ENCODE measurements around the gene MS4A15. TPM values are rescaled to one million over a fixed set of nuclear protein-coding genes. Genes with fewer than 3 reads are reported as not detected.

The MS4A15 gene
- total RNA-seq, 1 experiment from 2014 or later: not detected

- Mint-ChIP-seq H3K4me1 (ENCODE audit: low read depth, unreplicated experiment) (no peaks in the 10 kb centered on the region), H3K36me3 (ENCODE audit: insufficient read depth, unreplicated experiment) (no peaks in the 10 kb centered on the region), H3K4me3 (ENCODE audit: low read depth, unreplicated experiment) (no peak overlapping the region), H3K27me3 (ENCODE audit: unreplicated experiment) (peaks cover 47% of the 10 kb centered on the region), H3K27ac (ENCODE audit: unreplicated experiment) (no peak overlapping the region), H3K9me3 (ENCODE audit: low read depth, unreplicated experiment) (no peaks in the 10 kb centered on the region)
- CTCF ChIA-PET: no interaction called here
- no TSS peak for BruUV-seq (replicated peaks)
- intact Hi-C loops (cut with micrococcal nuclease; ENCODE audit: unreplicated experiment): no loop called here
- no peak for DNase-seq
- TF ChIP-seq, protein P1, sequence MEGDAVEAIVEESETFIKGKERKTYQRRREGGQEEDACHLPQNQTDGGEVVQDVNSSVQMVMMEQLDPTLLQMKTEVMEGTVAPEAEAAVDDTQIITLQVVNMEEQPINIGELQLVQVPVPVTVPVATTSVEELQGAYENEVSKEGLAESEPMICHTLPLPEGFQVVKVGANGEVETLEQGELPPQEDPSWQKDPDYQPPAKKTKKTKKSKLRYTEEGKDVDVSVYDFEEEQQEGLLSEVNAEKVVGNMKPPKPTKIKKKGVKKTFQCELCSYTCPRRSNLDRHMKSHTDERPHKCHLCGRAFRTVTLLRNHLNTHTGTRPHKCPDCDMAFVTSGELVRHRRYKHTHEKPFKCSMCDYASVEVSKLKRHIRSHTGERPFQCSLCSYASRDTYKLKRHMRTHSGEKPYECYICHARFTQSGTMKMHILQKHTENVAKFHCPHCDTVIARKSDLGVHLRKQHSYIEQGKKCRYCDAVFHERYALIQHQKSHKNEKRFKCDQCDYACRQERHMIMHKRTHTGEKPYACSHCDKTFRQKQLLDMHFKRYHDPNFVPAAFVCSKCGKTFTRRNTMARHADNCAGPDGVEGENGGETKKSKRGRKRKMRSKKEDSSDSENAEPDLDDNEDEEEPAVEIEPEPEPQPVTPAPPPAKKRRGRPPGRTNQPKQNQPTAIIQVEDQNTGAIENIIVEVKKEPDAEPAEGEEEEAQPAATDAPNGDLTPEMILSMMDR (IDR thresholded peaks at IDR 0.05; ENCODE audit: unreplicated experiment): no peak
Observed at GRCh38 chr11:60717956-60718355, 38.7 kb upstream of the MS4A15 start.

DNA sequence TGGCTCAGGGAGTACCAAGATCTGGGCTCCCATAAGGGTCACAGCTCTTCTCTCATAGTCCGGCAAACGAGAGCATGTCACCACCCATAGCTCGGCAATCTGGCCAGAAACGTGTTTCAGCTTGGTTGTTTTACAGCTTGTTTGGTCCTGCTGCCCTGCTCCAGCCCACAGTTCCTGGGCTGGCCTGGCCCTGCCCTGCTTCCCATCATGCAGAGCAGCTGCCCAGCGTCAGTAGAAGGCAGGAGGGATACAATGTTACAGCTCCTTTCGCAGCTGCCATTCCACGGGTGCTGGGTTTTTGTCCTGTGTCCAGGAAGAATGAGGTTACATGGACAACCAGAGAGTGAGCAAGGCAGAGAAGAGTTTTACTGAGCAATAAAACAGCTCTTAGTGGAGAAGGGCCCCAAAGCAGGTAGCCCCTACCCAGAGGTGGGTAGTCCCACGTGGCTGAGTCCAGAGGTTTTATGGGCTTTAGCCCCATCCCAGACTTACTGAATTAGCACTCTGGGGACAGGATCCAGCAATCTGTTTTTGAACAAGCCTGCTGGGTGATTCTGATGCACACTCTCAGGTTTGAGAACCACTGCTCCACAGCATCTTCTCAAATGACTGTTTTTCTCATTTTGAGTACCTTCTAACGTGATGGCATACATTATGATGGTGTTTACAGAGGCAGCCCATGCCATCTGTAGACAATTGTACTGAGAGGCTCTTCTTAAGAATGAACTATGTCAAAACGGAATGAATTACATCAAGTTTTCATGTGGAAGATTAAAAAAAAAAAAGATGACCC lies 37.9 kb upstream of the MS4A15 start:
- no peak overlapping the region for H3K27ac Mint-ChIP-seq (ENCODE audit: unreplicated experiment)
- no TSS peak for BruUV-seq (replicated peaks)
- no peaks in the 10 kb centered on the region for H3K36me3 Mint-ChIP-seq (ENCODE audit: insufficient read depth, unreplicated experiment)
- H3K27me3 Mint-ChIP-seq (ENCODE audit: unreplicated experiment): peaks cover 55% of the 10 kb centered on the region
- no peak overlapping the region for H3K4me3 Mint-ChIP-seq (ENCODE audit: low read depth, unreplicated experiment)
- TF ChIP-seq, protein P1 (IDR thresholded peaks at IDR 0.05; ENCODE audit: unreplicated experiment): no peak
- intact Hi-C loops (cut with micrococcal nuclease; ENCODE audit: unreplicated experiment): no loop called here
- no peaks in the 10 kb centered on the region for H3K9me3 Mint-ChIP-seq (ENCODE audit: low read depth, unreplicated experiment)
- no peak for DNase-seq
- H3K4me1 Mint-ChIP-seq (ENCODE audit: low read depth, unreplicated experiment): no peaks in the 10 kb centered on the region
- CTCF ChIA-PET: no interaction called here

GRCh38 chr11:60719391-60719790 lies 37.3 kb upstream of the MS4A15 start:
- DNase-seq: no peak
- no TSS peak for BruUV-seq (replicated peaks)
- no peak overlapping the region for H3K27ac Mint-ChIP-seq (ENCODE audit: unreplicated experiment)
- H3K27me3 Mint-ChIP-seq (ENCODE audit: unreplicated experiment): peaks cover 57% of the 10 kb centered on the region
- TF ChIP-seq, protein P1 (IDR thresholded peaks at IDR 0.05; ENCODE audit: unreplicated experiment): no peak
- no peaks in the 10 kb centered on the region for H3K36me3 Mint-ChIP-seq (ENCODE audit: insufficient read depth, unreplicated experiment)
- no peaks in the 10 kb centered on the region for H3K9me3 Mint-ChIP-seq (ENCODE audit: low read depth, unreplicated experiment)
- CTCF ChIA-PET: no interaction called here
- intact Hi-C loops (cut with micrococcal nuclease; ENCODE audit: unreplicated experiment): no loop called here
- H3K4me1 Mint-ChIP-seq (ENCODE audit: low read depth, unreplicated experiment): no peaks in the 10 kb centered on the region
- H3K4me3 Mint-ChIP-seq (ENCODE audit: low read depth, unreplicated experiment): no peak overlapping the region

- Mint-ChIP-seq H3K36me3 (ENCODE audit: insufficient read depth, unreplicated experiment) (no peaks in the 10 kb centered on the region), H3K27me3 (ENCODE audit: unreplicated experiment) (peaks cover 50% of the 10 kb centered on the region), H3K27ac (ENCODE audit: unreplicated experiment) (no peak overlapping the region), H3K4me1 (ENCODE audit: low read depth, unreplicated experiment) (no peaks in the 10 kb centered on the region), H3K4me3 (ENCODE audit: low read depth, unreplicated experiment) (no peak overlapping the region), H3K9me3 (ENCODE audit: low read depth, unreplicated experiment) (no peaks in the 10 kb centered on the region)
- TF ChIP-seq, protein P1 (IDR thresholded peaks at IDR 0.05; ENCODE audit: unreplicated experiment): no peak
- BruUV-seq (replicated peaks): no TSS peak
- CTCF ChIA-PET: interaction anchor here (0.5 to 0.7 kb wide), 2 partner anchors 25 to 154 kb away, joined by 4 to 5 read pairs; no protein-coding TSS in a partner anchor
- no peak for DNase-seq
- intact Hi-C loops (cut with micrococcal nuclease; ENCODE audit: unreplicated experiment): no loop called here
Observed at GRCh38 chr11:60720460-60720859, 36.2 kb upstream of the MS4A15 start.
